A673 (cell line): ENCODE data around the gene CP. TPM values are rescaled to one million over a fixed set of nuclear protein-coding genes. Genes with fewer than 3 reads are reported as not detected.

Source experiments
- BruUV-seq: library from RNA; stranded (reverse); fragments of 400-500 nt; replicated peaks from 2 replicates; lab custom pipeline; 2021; lab: Mats Ljungman, UMichigan
- CTCF ChIA-PET: fragments of 300-600 bp; sonication (Branson Sonifier 250); formaldehyde crosslinking; loops from one replicate; lab custom pipeline; 2022; ENCODE audit warnings: antibody characterized with exemption; lab: Charles Lee
- POLR2A ChIA-PET: fragments of 300-600 bp; sonication (Branson Sonifier 250); formaldehyde crosslinking; loops from one replicate; lab custom pipeline; 2022; ENCODE audit warnings: antibody characterized with exemption; ENCODE audit not compliant: low non-redundant PET; lab: Charles Lee
- DNase-seq: peaks from one replicate; pipeline ENCODE4 v3.0.0-alpha.2; 2015; ENCODE audit warnings: low spot score
- H3K27ac ChIP-seq: fragments of 200-600 bp; sonication (generic); 2 replicates; pipeline ENCODE4 v1.5.1; 2016; ENCODE audit warnings: mixed run types, low read depth, mild to moderate bottlenecking, mixed read lengths, antibody characterized with exemption, low read length; ENCODE audit not compliant: poor library complexity, severe bottlenecking
- H3K27me3 ChIP-seq: fragments of 200-600 bp; sonication (generic); replicated peaks from 2 replicates; pipeline ENCODE4 v1.6.1; 2017; ENCODE audit warnings: mixed run types, low read depth, mild to moderate bottlenecking, mixed read lengths, antibody characterized with exemption, low read length; ENCODE audit not compliant: insufficient read depth, poor library complexity
- H3K36me3 ChIP-seq: fragments of 200-600 bp; sonication (generic); 2 replicates; pipeline ENCODE4 v1.6.1; 2016; ENCODE audit warnings: mixed run types, mild to moderate bottlenecking, mixed read lengths, antibody characterized with exemption, low read length; ENCODE audit not compliant: insufficient read depth, poor library complexity, severe bottlenecking
- H3K4me1 ChIP-seq: fragments of 200-600 bp; sonication (generic); 2 replicates; pipeline ENCODE4 v1.6.1; 2017; ENCODE audit warnings: mixed run types, mild to moderate bottlenecking, mixed read lengths, antibody characterized with exemption, low read length; ENCODE audit not compliant: insufficient read depth, poor library complexity, severe bottlenecking
- H3K4me3 ChIP-seq: fragments of 200-600 bp; sonication (generic); 2 replicates; pipeline ENCODE4 v1.5.1; 2016; ENCODE audit warnings: low read depth, mixed run types, mild to moderate bottlenecking, mixed read lengths, low read length; ENCODE audit not compliant: poor library complexity, severe bottlenecking
- H3K9me3 ChIP-seq: fragments of 200-600 bp; sonication (generic); 2 replicates; pipeline ENCODE4 v1.6.1; 2016; ENCODE audit warnings: mixed run types, low read depth, mild to moderate bottlenecking, mixed read lengths, antibody characterized with exemption, low read length; ENCODE audit not compliant: poor library complexity, severe bottlenecking
- EZH2 ChIP-seq: fragments of 200-600 bp; sonication (generic); IDR thresholded peaks from 2 replicates; pipeline ENCODE4 v1.6.1; 2017; ENCODE audit warnings: borderline replicate concordance, low read depth, mild to moderate bottlenecking, mixed read lengths, antibody characterized with exemption, low read length; ENCODE audit not compliant: poor library complexity, severe bottlenecking
- intact Hi-C: fragments of 100-400 bp; cut with micrococcal nuclease; formaldehyde crosslinking; loops from one replicate; pipeline ENCODE4 v1.10.0; 2022; ENCODE audit not compliant: unreplicated experiment
- total RNA-seq: library from RNA; stranded (reverse); gene quantifications from 2 replicates; pipeline ENCODE4 v1.2.3, GENCODE V29; 2021
- TF ChIP-seq, protein P1 (sequence below): fragments of 300-800, 200-600 bp; sonication (generic); conservative IDR thresholded peaks from 2 replicates; pipeline ENCODE4 v1.5.1; 2017; ENCODE audit warnings: low read depth, mild to moderate bottlenecking, antibody characterized with exemption, low read length, moderate library complexity, mixed read lengths

The CP gene
- total RNA-seq, 1 experiment from 2014 or later: not detected

- H3K9me3 ChIP-seq: no peaks in the 10 kb centered on the region
- intact Hi-C loops: no loop called here
- ChIA-PET CTCF (no interaction called here), POLR2A (no interaction called here)
- no TSS peak for BruUV-seq
- no peaks in the 10 kb centered on the region for H3K36me3 ChIP-seq
- TF ChIP-seq, protein P1, sequence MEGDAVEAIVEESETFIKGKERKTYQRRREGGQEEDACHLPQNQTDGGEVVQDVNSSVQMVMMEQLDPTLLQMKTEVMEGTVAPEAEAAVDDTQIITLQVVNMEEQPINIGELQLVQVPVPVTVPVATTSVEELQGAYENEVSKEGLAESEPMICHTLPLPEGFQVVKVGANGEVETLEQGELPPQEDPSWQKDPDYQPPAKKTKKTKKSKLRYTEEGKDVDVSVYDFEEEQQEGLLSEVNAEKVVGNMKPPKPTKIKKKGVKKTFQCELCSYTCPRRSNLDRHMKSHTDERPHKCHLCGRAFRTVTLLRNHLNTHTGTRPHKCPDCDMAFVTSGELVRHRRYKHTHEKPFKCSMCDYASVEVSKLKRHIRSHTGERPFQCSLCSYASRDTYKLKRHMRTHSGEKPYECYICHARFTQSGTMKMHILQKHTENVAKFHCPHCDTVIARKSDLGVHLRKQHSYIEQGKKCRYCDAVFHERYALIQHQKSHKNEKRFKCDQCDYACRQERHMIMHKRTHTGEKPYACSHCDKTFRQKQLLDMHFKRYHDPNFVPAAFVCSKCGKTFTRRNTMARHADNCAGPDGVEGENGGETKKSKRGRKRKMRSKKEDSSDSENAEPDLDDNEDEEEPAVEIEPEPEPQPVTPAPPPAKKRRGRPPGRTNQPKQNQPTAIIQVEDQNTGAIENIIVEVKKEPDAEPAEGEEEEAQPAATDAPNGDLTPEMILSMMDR: no peak
- TF ChIP-seq EZH2: no peak
- H3K27ac ChIP-seq: no peak overlapping the region
- H3K4me3 ChIP-seq: no peak overlapping the region
- no peaks in the 10 kb centered on the region for H3K4me1 ChIP-seq
- H3K27me3 ChIP-seq: no peaks in the 10 kb centered on the region
- no peak for DNase-seq
Measured at GRCh38 chr3:149162007-149162406, 59.6 kb downstream of the CP start.

GRCh38 chr3:149160754-149161300, 60.8 kb downstream of the CP start:
- ChIA-PET CTCF (no interaction called here), POLR2A (no interaction called here)
- Histone ChIP-seq H3K4me3 (no peak overlapping the region), H3K9me3 (no peaks in the 10 kb centered on the region), H3K27me3 (no peaks in the 10 kb centered on the region), H3K36me3 (no peaks in the 10 kb centered on the region), H3K4me1 (no peaks in the 10 kb centered on the region), H3K27ac (no peak overlapping the region)
- intact Hi-C loops: no loop called here
- no peak for DNase-seq
- TF ChIP-seq EZH2: no peak
- TF ChIP-seq, protein P1: no peak
- BruUV-seq: no TSS peak

DNA sequence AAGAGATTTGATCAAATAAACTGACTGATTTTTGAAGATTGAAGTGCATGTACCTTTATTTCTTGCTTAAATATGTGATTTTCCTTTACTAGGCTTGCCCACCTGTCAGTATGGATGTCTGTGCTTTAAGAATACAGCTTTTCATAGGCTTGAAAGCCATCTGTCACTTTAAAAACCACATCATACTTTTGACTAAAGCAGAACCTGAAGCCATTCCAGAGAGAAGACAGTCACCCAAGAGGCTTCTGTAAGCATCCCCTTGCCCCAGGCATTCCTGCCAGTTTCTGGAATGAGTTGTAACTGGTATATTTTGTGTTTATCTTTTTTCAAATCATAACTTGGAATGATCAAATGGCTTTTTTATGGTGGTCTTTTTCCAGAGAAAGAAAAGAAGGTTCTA, 68.2 kb downstream of the CP start:
- ChIA-PET POLR2A (no interaction called here), CTCF (no interaction called here)
- TF ChIP-seq, protein P1: no peak
- TF ChIP-seq EZH2: no peak
- Histone ChIP-seq H3K4me3 (no peak overlapping the region), H3K27me3 (no peaks in the 10 kb centered on the region), H3K4me1 (no peaks in the 10 kb centered on the region), H3K27ac (no peak overlapping the region), H3K9me3 (no peaks in the 10 kb centered on the region), H3K36me3 (no peaks in the 10 kb centered on the region)
- intact Hi-C loops: no loop called here
- no TSS peak for BruUV-seq
- no peak for DNase-seq
